Natural killer cell (primary cell): Measurements from ENCODE around the gene PRDM10. TPM values are rescaled to one million over a fixed set of nuclear protein-coding genes. Genes with fewer than 3 reads are reported as not detected.

Source experiments
- ATAC-seq, 3 donors: fragments of 150-1000 bp in 2 of 3; fragments of 200-7000 bp in 1 of 3; cut with Tn5 transposase; 1 replicate in 1 of 3; 2 replicates in 2 of 3; pipeline ENCODE4 v1.10.0; 2021; ENCODE audit warnings: mild to moderate bottlenecking in 2 of 3, moderate library complexity in 2 of 3
- DNase-seq, 2 donors: peaks; one replicate each; pipeline versions ENCODE4 v3.0.0 to v3.0.0-alpha.2; 2013 to 2021; ENCODE audit warnings: mixed read lengths in 1 of 2
- H3K27ac ChIP-seq: one replicate; pipeline ENCODE4 v1.5.1; 2013; ENCODE audit warnings: mild to moderate bottlenecking, low read length
- H3K27me3 ChIP-seq: one replicate; pipeline ENCODE4 v1.6.1; 2013; ENCODE audit warnings: low read length; ENCODE audit not compliant: control insufficient read depth, insufficient read depth
- H3K36me3 ChIP-seq: one replicate; pipeline ENCODE4 v1.6.1; 2013; ENCODE audit warnings: low read length; ENCODE audit not compliant: control insufficient read depth, insufficient read depth
- H3K4me1 ChIP-seq: one replicate; pipeline ENCODE4 v1.6.1; 2013; ENCODE audit warnings: low read length; ENCODE audit not compliant: control insufficient read depth, insufficient read depth
- H3K4me3 ChIP-seq: one replicate; pipeline ENCODE4 v1.5.1; 2013; ENCODE audit warnings: low read length
- H3K9me3 ChIP-seq: one replicate; pipeline ENCODE4 v1.6.1; 2013; ENCODE audit warnings: low read length; ENCODE audit not compliant: control insufficient read depth, insufficient read depth
- H3K27ac Mint-ChIP-seq, 2 donors: one replicate each; pipeline ENCODE4 v1.8.0; 2022; ENCODE audit warnings: mild to moderate bottlenecking in 2 of 2, mixed read lengths in 2 of 2, moderate library complexity in 1 of 2
- H3K27me3 Mint-ChIP-seq, 2 donors: one replicate each; pipeline ENCODE4 v1.8.0; 2022; ENCODE audit warnings: low read depth in 2 of 2, mixed read lengths in 2 of 2
- H3K36me3 Mint-ChIP-seq: one replicate; pipeline ENCODE4 v1.8.0; 2022; ENCODE audit warnings: mixed read lengths
- H3K4me1 Mint-ChIP-seq, 2 donors: one replicate each; pipeline ENCODE4 v1.8.0; 2022; ENCODE audit warnings: mixed read lengths in 2 of 2
- H3K4me3 Mint-ChIP-seq: one replicate; pipeline ENCODE4 v1.8.0; 2022; ENCODE audit warnings: mild to moderate bottlenecking, moderate library complexity, mixed read lengths
- H3K9me3 Mint-ChIP-seq, 2 donors: one replicate each; pipeline ENCODE4 v1.8.0; 2022; ENCODE audit warnings: mixed read lengths in 2 of 2
- WGBS: methylation state at CpG from one replicate; pipeline ENCODE4 v1.1.7; 2013; ENCODE audit warnings: missing lambda C conversion rate; ENCODE audit not compliant: insufficient coverage; 5-methylcytosine and 5-hydroxymethylcytosine counted together
- intact Hi-C: fragments of 100-400 bp; cut with micrococcal nuclease; formaldehyde crosslinking; loops from one replicate; pipeline ENCODE4 v1.14.2; 2022
- total RNA-seq, 4 donors: library from RNA; stranded (reverse); fragments of 120-200 nt in 1 of 4; gene quantifications; one replicate each; pipeline versions ENCODE4 v1.2.3 to v1.2.4, GENCODE V29; 2013 to 2022
- TF ChIP-seq, protein P1 (sequence below): fragments of 200-600 bp; IDR thresholded peaks from one replicate; pipeline ENCODE4 v1.8.0; 2022; ENCODE audit warnings: antibody characterized with exemption

Gene PRDM10
- total RNA-seq, 3 donors from 2014 or later (not counting 1 experiment from before 2014, with no cell fraction given) = 10.3 to 13.1 (median 12.5) TPM

DNA sequence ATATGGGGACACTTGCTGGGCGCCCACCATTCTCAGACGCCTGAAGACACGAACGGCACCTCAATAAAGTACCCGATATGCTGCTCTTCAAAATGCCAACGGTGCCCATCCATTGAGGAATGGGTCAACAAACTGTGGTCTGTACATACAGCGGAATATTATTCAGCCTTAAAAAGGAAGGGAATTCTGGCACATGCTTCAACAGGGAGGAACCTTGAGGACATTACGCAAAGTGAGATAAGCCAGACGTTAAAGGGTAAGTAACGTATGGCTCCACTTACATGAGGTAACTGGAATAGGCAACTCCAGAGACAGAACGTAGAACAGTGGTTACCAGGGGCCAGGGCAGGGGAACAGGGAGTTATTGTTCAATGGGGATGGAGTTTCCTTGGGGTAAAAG lies 28.0 kb downstream of the PRDM10 start:
- H3K4me1 ChIP-seq = peaks cover 3% of the 10 kb centered on the region
- Mint-ChIP-seq H3K27ac (no peak overlapping the region), H3K36me3 (no peaks in the 10 kb centered on the region), H3K4me3 (no peak overlapping the region), H3K4me1 (peaks cover 23 to 35% of the 10 kb centered on the region in 2 donors), H3K27me3 (no peaks in the 10 kb centered on the region), H3K9me3 (no peaks in the 10 kb centered on the region)
- H3K27ac ChIP-seq = no peak overlapping the region
- H3K27me3 ChIP-seq = no peaks in the 10 kb centered on the region
- no peaks in the 10 kb centered on the region for H3K36me3 ChIP-seq
- no peaks in the 10 kb centered on the region for H3K9me3 ChIP-seq
- no peak for ATAC-seq
- intact Hi-C loops = no loop called here
- TF ChIP-seq, protein P1, sequence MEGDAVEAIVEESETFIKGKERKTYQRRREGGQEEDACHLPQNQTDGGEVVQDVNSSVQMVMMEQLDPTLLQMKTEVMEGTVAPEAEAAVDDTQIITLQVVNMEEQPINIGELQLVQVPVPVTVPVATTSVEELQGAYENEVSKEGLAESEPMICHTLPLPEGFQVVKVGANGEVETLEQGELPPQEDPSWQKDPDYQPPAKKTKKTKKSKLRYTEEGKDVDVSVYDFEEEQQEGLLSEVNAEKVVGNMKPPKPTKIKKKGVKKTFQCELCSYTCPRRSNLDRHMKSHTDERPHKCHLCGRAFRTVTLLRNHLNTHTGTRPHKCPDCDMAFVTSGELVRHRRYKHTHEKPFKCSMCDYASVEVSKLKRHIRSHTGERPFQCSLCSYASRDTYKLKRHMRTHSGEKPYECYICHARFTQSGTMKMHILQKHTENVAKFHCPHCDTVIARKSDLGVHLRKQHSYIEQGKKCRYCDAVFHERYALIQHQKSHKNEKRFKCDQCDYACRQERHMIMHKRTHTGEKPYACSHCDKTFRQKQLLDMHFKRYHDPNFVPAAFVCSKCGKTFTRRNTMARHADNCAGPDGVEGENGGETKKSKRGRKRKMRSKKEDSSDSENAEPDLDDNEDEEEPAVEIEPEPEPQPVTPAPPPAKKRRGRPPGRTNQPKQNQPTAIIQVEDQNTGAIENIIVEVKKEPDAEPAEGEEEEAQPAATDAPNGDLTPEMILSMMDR = no peak
- DNase-seq = no peak
- H3K4me3 ChIP-seq = no peak overlapping the region
- 98% methylated on average over 11 of the region's 11 CpGs for WGBS

DNA sequence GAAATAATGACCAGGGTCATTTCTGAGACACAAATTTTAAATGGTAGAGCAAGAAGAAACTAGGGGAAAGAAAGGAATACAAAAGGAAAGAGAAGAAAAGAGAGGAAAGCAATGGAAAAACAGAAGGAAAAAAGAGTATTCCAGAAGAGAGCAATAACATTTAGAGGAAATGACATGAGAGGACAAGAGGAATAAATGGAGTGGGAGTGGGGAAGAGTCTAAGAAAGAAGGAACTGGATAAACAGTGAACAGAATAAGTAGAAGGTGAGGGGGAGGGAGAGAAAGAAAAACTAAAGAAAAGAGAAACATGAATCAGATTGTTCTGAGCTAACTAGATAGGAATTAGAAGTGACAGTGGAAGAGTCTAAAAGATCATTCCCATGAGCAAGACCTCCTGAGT lies 28.4 kb downstream of the PRDM10 start:
- DNase-seq = no peak
- Histone ChIP-seq H3K9me3 (no peaks in the 10 kb centered on the region), H3K36me3 (no peaks in the 10 kb centered on the region), H3K4me1 (peaks cover 3% of the 10 kb centered on the region), H3K4me3 (no peak overlapping the region), H3K27me3 (no peaks in the 10 kb centered on the region), H3K27ac (no peak overlapping the region)
- ATAC-seq = no peak
- no peak overlapping the region for H3K4me3 Mint-ChIP-seq
- intact Hi-C loops = no loop called here
- H3K27ac Mint-ChIP-seq = no peak overlapping the region
- H3K9me3 Mint-ChIP-seq = no peaks in the 10 kb centered on the region
- no peaks in the 10 kb centered on the region for H3K27me3 Mint-ChIP-seq
- TF ChIP-seq, protein P1 = no peak
- H3K36me3 Mint-ChIP-seq = no peaks in the 10 kb centered on the region
- peaks cover 23 to 35% of the 10 kb centered on the region in 2 donors for H3K4me1 Mint-ChIP-seq

DNA sequence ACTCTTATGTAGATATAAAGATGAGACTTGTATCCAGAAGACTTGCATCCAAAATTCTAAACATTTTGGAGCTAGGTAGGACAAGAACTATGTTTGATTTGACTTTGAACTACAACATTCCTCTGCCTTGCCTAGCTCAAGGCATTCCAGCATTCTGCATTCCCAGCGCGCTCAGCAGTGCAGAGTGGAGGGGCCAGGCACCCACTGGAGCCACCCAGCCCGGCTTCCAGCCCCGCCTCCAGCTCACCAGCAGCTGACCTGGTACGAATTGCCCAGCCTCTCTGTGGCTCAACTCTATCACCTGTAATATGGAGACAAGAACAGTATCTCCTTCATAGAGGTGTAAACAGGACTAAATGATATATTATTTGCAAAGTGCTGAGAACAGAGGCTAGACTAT lies 28.8 kb downstream of the PRDM10 start:
- no peak overlapping the region for H3K4me3 Mint-ChIP-seq
- no peak for ATAC-seq
- H3K4me1 Mint-ChIP-seq = peaks cover 23 to 37% of the 10 kb centered on the region in 2 donors
- intact Hi-C loops = no loop called here
- H3K4me3 ChIP-seq = no peak overlapping the region
- no peaks in the 10 kb centered on the region for H3K27me3 ChIP-seq
- TF ChIP-seq, protein P1 = no peak
- H3K9me3 Mint-ChIP-seq = no peaks in the 10 kb centered on the region
- H3K4me1 ChIP-seq = peaks cover 3% of the 10 kb centered on the region
- H3K9me3 ChIP-seq = no peaks in the 10 kb centered on the region
- no peak overlapping the region for H3K27ac ChIP-seq
- H3K27ac Mint-ChIP-seq = no peak overlapping the region
- H3K36me3 ChIP-seq = no peaks in the 10 kb centered on the region
- no peaks in the 10 kb centered on the region for H3K27me3 Mint-ChIP-seq
- H3K36me3 Mint-ChIP-seq = no peaks in the 10 kb centered on the region
- no peak for DNase-seq
- 89% methylated on average over 5 of the region's 5 CpGs for WGBS

DNA sequence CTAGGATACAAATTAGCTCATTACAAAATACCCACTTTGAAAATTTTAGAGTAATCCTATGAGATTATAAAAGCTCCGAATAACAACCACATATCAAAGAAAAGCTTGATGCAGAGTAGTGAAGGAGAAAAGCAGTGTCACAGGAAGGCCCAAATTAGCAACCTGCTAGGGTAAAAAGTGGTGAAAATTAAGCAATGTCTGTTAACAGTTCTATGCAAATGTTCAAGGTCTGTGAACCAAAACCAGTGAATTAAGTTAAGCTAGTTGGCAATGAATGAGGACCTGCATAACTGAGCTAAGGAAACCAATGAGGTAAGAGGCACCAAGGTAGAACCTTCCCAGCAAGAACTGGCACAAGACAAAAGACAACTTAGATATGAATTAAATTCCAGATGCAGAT lies 29.6 kb downstream of the PRDM10 start:
- peak in 1 of 3 donors; percentile 41 for ATAC-seq
- DNase-seq = no peak
- TF ChIP-seq, protein P1 = no peak
- peaks cover 3% of the 10 kb centered on the region for H3K4me1 ChIP-seq
- H3K36me3 Mint-ChIP-seq = no peaks in the 10 kb centered on the region
- H3K27me3 Mint-ChIP-seq = no peaks in the 10 kb centered on the region
- H3K4me3 Mint-ChIP-seq = no peak overlapping the region
- H3K27ac ChIP-seq = no peak overlapping the region
- no peaks in the 10 kb centered on the region for H3K27me3 ChIP-seq
- WGBS = no CpG with 5 or more reads among the region's 1 CpG
- intact Hi-C loops = no loop called here
- H3K36me3 ChIP-seq = no peaks in the 10 kb centered on the region
- no peaks in the 10 kb centered on the region for H3K9me3 Mint-ChIP-seq
- peak overlapping the region; percentile 53 to 61 for H3K27ac Mint-ChIP-seq
- H3K4me1 Mint-ChIP-seq = peaks cover 23 to 44% of the 10 kb centered on the region in 2 donors
- no peak overlapping the region for H3K4me3 ChIP-seq
- no peaks in the 10 kb centered on the region for H3K9me3 ChIP-seq
